Measurements from ENCODE around the gene CTRL.

The CTRL gene

GRCh38 chr16:67977469-67978227, 46.0 kb upstream of the CTRL start:
- no peaks in the 10 kb centered on the region for H3K4me1 ChIP-seq (ENCODE audit: control insufficient read depth, insufficient read depth, low read length)
- H3K4me3 ChIP-seq (ENCODE audit: low read depth, low read length) = no peak overlapping the region
- no peak overlapping the region for H3K27ac ChIP-seq (ENCODE audit: extremely low read depth, low read depth, low read length)
- H3K9me3 ChIP-seq (ENCODE audit: control insufficient read depth, insufficient read depth, low read depth, low read length) = no peaks in the 10 kb centered on the region
- POLR2A ChIA-PET = interaction anchor here (0.6 kb wide), 2 partner anchors 21 to 443 kb away, joined by 5 to 6 read pairs; no protein-coding TSS in a partner anchor
- TF ChIP-seq KLF1 (tag by site-specific recombination; IDR thresholded peaks at IDR 0.05) (no peak), GLI2 (tag by site-specific recombination; IDR thresholded peaks at IDR 0.05; ENCODE audit: borderline replicate concordance, low read depth) (no peak), HOXC10 (CRISPR knock-in tag; IDR thresholded peaks at IDR 0.05) (no peak), ZNF544 (tag by site-specific recombination; IDR thresholded peaks at IDR 0.05) (no peak)
- no peaks in the 10 kb centered on the region for H3K36me3 ChIP-seq (ENCODE audit: control insufficient read depth in 2 of 2, insufficient read depth in 1 of 2, low read length in 2 of 2)
- CTCF ChIA-PET = interaction anchor here (0.7 kb wide), 1 partner anchor 86 kb away, joined by 3 read pairs; no protein-coding TSS in a partner anchor

GRCh38 chr16:67977005-67977404, 45.3 kb upstream of the CTRL start:
- TF ChIP-seq IKZF3 (tag by site-specific recombination; IDR thresholded peaks at IDR 0.05) (no peak), ZNF585B (tag by site-specific recombination; IDR thresholded peaks at IDR 0.05) (no peak), SP2 (tag by site-specific recombination; IDR thresholded peaks at IDR 0.05) (no peak), EGR2 (tag by site-specific recombination; IDR thresholded peaks at IDR 0.05; ENCODE audit: low read depth) (no peak)
- no peaks in the 10 kb centered on the region for H3K9me3 ChIP-seq (ENCODE audit: control insufficient read depth, insufficient read depth, low read depth, low read length)
- ChIA-PET POLR2A (no interaction called here), CTCF (interaction anchor here (0.7 kb wide), 1 partner anchor 87 kb away, joined by 3 read pairs; no protein-coding TSS in a partner anchor)
- H3K36me3 ChIP-seq (ENCODE audit: control insufficient read depth in 2 of 2, insufficient read depth in 1 of 2, low read length in 2 of 2) = no peaks in the 10 kb centered on the region
- H3K27ac ChIP-seq (ENCODE audit: extremely low read depth, low read depth, low read length) = no peak overlapping the region
- no peak overlapping the region for H3K4me3 ChIP-seq (ENCODE audit: low read depth, low read length)
- no peaks in the 10 kb centered on the region for H3K4me1 ChIP-seq (ENCODE audit: control insufficient read depth, insufficient read depth, low read length)

GRCh38 chr16:67976205-67976604, 44.5 kb upstream of the CTRL start:
- Histone ChIP-seq H3K27ac (ENCODE audit: extremely low read depth, low read depth, low read length) (no peak overlapping the region), H3K9me3 (ENCODE audit: control insufficient read depth, insufficient read depth, low read depth, low read length) (no peaks in the 10 kb centered on the region), H3K4me1 (ENCODE audit: control insufficient read depth, insufficient read depth, low read length) (no peaks in the 10 kb centered on the region), H3K36me3 (ENCODE audit: control insufficient read depth in 2 of 2, insufficient read depth in 1 of 2, low read length in 2 of 2) (no peaks in the 10 kb centered on the region), H3K4me3 (ENCODE audit: low read depth, low read length) (no peak overlapping the region)
- POLR2A ChIA-PET = no interaction called here
- CTCF ChIA-PET = no interaction called here
- TF ChIP-seq ZNF211 (tag by site-specific recombination; IDR thresholded peaks at IDR 0.05; ENCODE audit: low read depth) = no peak
- TF ChIP-seq ZBTB48 (tag by site-specific recombination; IDR thresholded peaks at IDR 0.05) = no peak
- TF ChIP-seq ZNF157 (tag by site-specific recombination; IDR thresholded peaks at IDR 0.05) = no peak
- no peak for TF ChIP-seq ZNF660 (tag by site-specific recombination; IDR thresholded peaks at IDR 0.05)
- TF ChIP-seq ZNF175 (tag by site-specific recombination; IDR thresholded peaks at IDR 0.05) = no peak
- no peak for TF ChIP-seq ZNF404 (tag by site-specific recombination; IDR thresholded peaks at IDR 0.05)

DNA sequence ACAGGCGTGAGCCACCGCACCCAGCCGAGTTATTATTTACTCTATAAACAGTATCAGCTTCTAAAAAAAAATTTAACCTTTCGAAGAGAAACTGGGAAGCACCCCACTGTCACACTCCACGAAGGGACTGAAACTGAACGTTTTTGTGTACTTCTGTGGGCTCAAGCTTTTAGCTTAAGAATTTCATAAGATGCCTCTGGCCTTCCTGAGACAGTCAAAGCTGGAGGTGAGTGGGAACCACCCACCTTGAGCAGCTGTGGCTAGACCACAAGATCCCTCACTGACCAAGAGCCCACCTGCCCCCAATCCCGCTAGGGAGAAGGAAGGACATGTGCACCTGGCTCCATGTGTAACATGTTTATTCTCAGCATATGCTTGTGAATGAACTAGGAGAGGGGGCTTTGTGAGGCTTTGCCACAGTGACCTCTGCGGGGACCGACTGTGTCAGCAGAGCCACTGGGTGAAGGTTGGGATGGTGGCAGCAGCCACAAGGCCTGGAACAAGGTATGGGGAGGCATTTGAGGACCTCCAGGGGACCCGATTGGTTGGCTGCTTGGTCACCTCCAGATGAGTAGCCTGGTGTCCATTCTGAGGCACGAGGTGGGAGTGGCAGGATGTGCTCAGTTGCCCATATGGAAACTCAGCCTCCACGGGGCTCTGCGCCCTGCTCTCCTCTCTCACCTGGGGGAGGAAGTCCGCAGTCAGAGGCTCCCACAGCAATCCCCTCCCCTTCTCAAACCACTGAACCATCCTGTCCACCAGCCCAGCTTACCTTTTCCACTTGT, 43.9 kb upstream of the CTRL start:
- POLR2A ChIA-PET = no interaction called here
- no peaks in the 10 kb centered on the region for H3K9me3 ChIP-seq (ENCODE audit: control insufficient read depth, insufficient read depth, low read depth, low read length)
- H3K27ac ChIP-seq (ENCODE audit: extremely low read depth, low read depth, low read length) = no peak overlapping the region
- H3K4me1 ChIP-seq (ENCODE audit: control insufficient read depth, insufficient read depth, low read length) = no peaks in the 10 kb centered on the region
- CTCF ChIA-PET = interaction anchor here (0.7 kb wide), 1 partner anchor 89 kb away, joined by 4 read pairs; no protein-coding TSS in a partner anchor
- H3K36me3 ChIP-seq (ENCODE audit: control insufficient read depth in 2 of 2, insufficient read depth in 1 of 2, low read length in 2 of 2) = no peaks in the 10 kb centered on the region
- no peak overlapping the region for H3K4me3 ChIP-seq (ENCODE audit: low read depth, low read length)
- TF ChIP-seq ZBTB1 (tag by site-specific recombination; IDR thresholded peaks at IDR 0.05) (no peak), ZNF48 (tag by site-specific recombination; IDR thresholded peaks at IDR 0.05) (no peak), WT1 (tag by site-specific recombination; IDR thresholded peaks at IDR 0.05) (no peak), OSR2 (tag by site-specific recombination; IDR thresholded peaks at IDR 0.05) (no peak), ZNF76 (tag by site-specific recombination; IDR thresholded peaks at IDR 0.05; ENCODE audit: borderline replicate concordance, low read depth) (no peak), ZFP41 (tag by site-specific recombination; IDR thresholded peaks at IDR 0.05; ENCODE audit: borderline replicate concordance) (no peak), ZNF146 (tag by site-specific recombination; IDR thresholded peaks at IDR 0.05) (no peak), GFI1B (tag by site-specific recombination; IDR thresholded peaks at IDR 0.05) (no peak), ZNF140 (tag by site-specific recombination; IDR thresholded peaks at IDR 0.05) (no peak)
- TF ChIP-seq, protein P1, sequence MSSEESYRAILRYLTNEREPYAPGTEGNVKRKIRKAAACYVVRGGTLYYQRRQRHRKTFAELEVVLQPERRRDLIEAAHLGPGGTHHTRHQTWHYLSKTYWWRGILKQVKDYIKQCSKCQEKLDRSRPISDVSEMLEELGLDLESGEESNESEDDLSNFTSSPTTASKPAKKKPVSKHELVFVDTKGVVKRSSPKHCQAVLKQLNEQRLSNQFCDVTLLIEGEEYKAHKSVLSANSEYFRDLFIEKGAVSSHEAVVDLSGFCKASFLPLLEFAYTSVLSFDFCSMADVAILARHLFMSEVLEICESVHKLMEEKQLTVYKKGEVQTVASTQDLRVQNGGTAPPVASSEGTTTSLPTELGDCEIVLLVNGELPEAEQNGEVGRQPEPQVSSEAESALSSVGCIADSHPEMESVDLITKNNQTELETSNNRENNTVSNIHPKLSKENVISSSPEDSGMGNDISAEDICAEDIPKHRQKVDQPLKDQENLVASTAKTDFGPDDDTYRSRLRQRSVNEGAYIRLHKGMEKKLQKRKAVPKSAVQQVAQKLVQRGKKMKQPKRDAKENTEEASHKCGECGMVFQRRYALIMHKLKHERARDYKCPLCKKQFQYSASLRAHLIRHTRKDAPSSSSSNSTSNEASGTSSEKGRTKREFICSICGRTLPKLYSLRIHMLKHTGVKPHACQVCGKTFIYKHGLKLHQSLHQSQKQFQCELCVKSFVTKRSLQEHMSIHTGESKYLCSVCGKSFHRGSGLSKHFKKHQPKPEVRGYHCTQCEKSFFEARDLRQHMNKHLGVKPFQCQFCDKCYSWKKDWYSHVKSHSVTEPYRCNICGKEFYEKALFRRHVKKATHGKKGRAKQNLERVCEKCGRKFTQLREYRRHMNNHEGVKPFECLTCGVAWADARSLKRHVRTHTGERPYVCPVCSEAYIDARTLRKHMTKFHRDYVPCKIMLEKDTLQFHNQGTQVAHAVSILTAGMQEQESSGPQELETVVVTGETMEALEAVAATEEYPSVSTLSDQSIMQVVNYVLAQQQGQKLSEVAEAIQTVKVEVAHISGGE (tag by site-specific recombination; conservative IDR thresholded peaks at IDR 0.05; ENCODE audit: low read depth) = no peak

Data from HEK293 (cell line).